ENCODE data around the gene PRSS2. TPM values are rescaled to one million over a fixed set of nuclear protein-coding genes. Genes with fewer than 3 reads are reported as not detected.
"Not testable (repeated sequence)": the region's sequence is repeated elsewhere in the genome, so short reads cannot be mapped to it uniquely, and the experiment has no call there.

PRSS2 gene
- total and polyA plus RNA-seq, 2 donors (not counting 1 experiment from before 2014, with no cell fraction given), result not detected

DNA sequence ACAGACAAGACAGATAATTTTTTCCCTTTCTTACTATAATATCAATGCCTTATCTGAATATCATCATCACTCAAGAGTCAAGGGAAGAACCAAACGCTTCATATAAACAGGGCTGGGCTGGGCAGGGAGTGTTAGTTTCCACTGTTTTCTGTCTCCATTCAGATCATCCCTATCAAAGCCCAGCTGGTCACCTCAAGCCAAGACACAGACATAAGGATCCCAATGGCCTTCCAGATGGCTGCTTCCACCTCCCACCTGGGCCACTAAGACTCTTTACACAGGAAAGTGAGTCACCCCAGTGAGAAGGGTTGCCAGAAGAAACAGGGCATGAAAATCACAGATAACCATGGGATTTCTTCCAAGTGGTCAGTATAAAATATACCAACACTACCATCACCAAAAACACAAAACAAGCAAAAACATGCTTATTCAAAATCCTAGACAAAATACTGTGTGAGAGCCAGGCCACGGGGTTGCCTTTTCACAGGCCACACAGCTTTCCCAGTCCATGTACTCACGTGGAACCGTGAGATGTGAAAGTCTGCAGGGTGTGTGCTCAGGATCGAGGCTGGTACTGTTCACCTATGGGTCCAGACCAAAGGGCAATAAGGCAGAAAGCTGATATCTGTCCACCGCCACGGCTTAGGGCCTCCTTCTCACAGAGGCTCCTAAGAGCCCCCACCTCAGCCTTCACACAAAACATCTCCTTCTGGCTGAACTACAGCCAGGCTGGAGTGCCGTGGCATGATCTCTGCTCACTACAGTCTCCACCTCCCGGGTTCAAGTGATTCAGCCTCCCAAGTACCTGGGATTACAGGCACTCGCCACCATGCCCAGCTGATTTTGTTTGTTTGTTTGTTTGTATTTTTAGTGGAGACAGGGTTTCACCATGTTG is 15.8 kb upstream of the PRSS2 start:
- no peaks in the 10 kb centered on the region for H3K79me2 ChIP-seq (ENCODE audit: control insufficient read depth, insufficient read depth, low read length)
- no peak overlapping the region for H3K4me2 ChIP-seq (ENCODE audit: extremely low read depth, insufficient read depth, low read length)
- DNase-seq (ENCODE audit: low read depth in 2 of 2), result peak in 1 of 2 donors; percentile 38
- no peak overlapping the region for H3K9ac ChIP-seq (ENCODE audit: insufficient read depth, low read length)
- no peaks in the 10 kb centered on the region for H3K4me1 ChIP-seq (ENCODE audit: control insufficient read depth, extremely low read depth, insufficient read depth, low read length)
- H2AFZ ChIP-seq (ENCODE audit: low read length), result no peak overlapping the region
- H3K27ac ChIP-seq (ENCODE audit: insufficient read depth, low read length), result no peak overlapping the region
- H4K20me1 ChIP-seq (ENCODE audit: control insufficient read depth, extremely low read depth, insufficient read depth, low read length), result no peaks in the 10 kb centered on the region
- H3K27me3 ChIP-seq (ENCODE audit: control insufficient read depth, insufficient read depth, low read length), result no peaks in the 10 kb centered on the region
- H3K9me3 ChIP-seq (ENCODE audit: control insufficient read depth, insufficient read depth, low read depth, low read length), result no peaks in the 10 kb centered on the region
- no peaks in the 10 kb centered on the region for H3K36me3 ChIP-seq (ENCODE audit: control insufficient read depth, insufficient read depth, low read length)
- TF ChIP-seq EZH2 (IDR thresholded peaks at IDR 0.05; ENCODE audit: low read length, missing control alignments), result no peak
- TF ChIP-seq, protein P1, sequence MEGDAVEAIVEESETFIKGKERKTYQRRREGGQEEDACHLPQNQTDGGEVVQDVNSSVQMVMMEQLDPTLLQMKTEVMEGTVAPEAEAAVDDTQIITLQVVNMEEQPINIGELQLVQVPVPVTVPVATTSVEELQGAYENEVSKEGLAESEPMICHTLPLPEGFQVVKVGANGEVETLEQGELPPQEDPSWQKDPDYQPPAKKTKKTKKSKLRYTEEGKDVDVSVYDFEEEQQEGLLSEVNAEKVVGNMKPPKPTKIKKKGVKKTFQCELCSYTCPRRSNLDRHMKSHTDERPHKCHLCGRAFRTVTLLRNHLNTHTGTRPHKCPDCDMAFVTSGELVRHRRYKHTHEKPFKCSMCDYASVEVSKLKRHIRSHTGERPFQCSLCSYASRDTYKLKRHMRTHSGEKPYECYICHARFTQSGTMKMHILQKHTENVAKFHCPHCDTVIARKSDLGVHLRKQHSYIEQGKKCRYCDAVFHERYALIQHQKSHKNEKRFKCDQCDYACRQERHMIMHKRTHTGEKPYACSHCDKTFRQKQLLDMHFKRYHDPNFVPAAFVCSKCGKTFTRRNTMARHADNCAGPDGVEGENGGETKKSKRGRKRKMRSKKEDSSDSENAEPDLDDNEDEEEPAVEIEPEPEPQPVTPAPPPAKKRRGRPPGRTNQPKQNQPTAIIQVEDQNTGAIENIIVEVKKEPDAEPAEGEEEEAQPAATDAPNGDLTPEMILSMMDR (conservative IDR thresholded peaks at IDR 0.05 in 1 of 2, IDR thresholded peaks at IDR 0.05 in 1 of 2; ENCODE audit: low read depth in 1 of 2, low read length in 2 of 2), result no peak
- no peak overlapping the region for H3K4me3 ChIP-seq (replicated peaks in 1 of 4; ENCODE audit: control extremely low read depth in 1 of 4, insufficient read depth in 1 of 4, low read depth in 3 of 4, low read length in 4 of 4)

DNA sequence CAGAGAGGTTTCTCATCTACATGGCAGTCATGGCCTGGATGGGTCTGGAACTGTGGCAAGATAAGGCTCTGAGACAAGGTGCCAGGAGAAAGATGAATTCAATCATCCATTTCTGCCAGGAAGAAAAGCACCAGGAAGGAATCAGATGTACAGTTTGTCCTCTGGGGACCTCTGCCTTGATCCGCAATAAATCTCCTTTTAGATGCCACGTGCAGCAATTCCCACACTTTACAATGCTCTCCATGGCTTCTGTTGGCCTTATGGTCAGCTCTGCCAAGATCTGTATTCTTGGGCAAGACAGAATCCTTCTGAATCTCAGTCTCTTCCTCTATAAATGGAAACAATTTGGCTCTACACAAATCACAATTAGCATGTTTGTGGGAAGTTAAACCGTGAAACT is 12.5 kb upstream of the PRSS2 start:
- not testable (repeated sequence) for H3K4me3 ChIP-seq (replicated peaks in 1 of 4; ENCODE audit: control extremely low read depth in 1 of 4, insufficient read depth in 1 of 4, low read depth in 3 of 4, low read length in 4 of 4); H3K9ac ChIP-seq (ENCODE audit: insufficient read depth, low read length); H3K79me2 ChIP-seq (ENCODE audit: control insufficient read depth, insufficient read depth, low read length); H2AFZ ChIP-seq (ENCODE audit: low read length); H3K4me1 ChIP-seq (ENCODE audit: control insufficient read depth, extremely low read depth, insufficient read depth, low read length); H3K4me2 ChIP-seq (ENCODE audit: extremely low read depth, insufficient read depth, low read length); DNase-seq (ENCODE audit: low read depth in 2 of 2); H4K20me1 ChIP-seq (ENCODE audit: control insufficient read depth, extremely low read depth, insufficient read depth, low read length); H3K36me3 ChIP-seq (ENCODE audit: control insufficient read depth, insufficient read depth, low read length); H3K9me3 ChIP-seq (ENCODE audit: control insufficient read depth, insufficient read depth, low read depth, low read length); H3K27ac ChIP-seq (ENCODE audit: insufficient read depth, low read length); H3K27me3 ChIP-seq (ENCODE audit: control insufficient read depth, insufficient read depth, low read length)

DNA sequence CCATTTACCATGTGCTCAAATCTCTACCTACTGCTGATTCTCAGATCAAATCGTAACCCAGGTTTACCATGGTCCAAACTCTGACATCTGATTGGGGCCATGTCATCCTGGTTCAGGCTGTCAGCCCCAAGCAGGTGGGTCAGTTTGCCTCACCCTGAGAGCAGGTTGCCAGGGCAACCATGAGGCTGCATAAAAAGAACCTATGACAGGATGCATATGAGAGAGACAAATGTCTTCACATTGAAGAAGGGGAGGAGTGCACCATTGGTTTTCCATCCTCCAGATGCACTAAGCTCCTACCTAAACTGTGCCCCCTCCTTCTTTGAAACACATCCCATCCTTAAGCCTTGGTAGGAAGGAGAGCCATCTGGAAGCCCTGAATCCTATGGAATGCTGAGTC is 11.3 kb upstream of the PRSS2 start:
- Histone ChIP-seq H3K9me3 (ENCODE audit: control insufficient read depth, insufficient read depth, low read depth, low read length) (no peaks in the 10 kb centered on the region), H3K4me1 (ENCODE audit: control insufficient read depth, extremely low read depth, insufficient read depth, low read length) (no peaks in the 10 kb centered on the region), H3K36me3 (ENCODE audit: control insufficient read depth, insufficient read depth, low read length) (no peaks in the 10 kb centered on the region), H3K4me2 (ENCODE audit: extremely low read depth, insufficient read depth, low read length) (no peak overlapping the region), H3K27me3 (ENCODE audit: control insufficient read depth, insufficient read depth, low read length) (peaks cover 3% of the 10 kb centered on the region), H3K27ac (ENCODE audit: insufficient read depth, low read length) (no peak overlapping the region), H2AFZ (ENCODE audit: low read length) (no peak overlapping the region), H4K20me1 (ENCODE audit: control insufficient read depth, extremely low read depth, insufficient read depth, low read length) (no peaks in the 10 kb centered on the region), H3K9ac (ENCODE audit: insufficient read depth, low read length) (no peak overlapping the region), H3K79me2 (ENCODE audit: control insufficient read depth, insufficient read depth, low read length) (no peaks in the 10 kb centered on the region), H3K4me3 (replicated peaks in 1 of 4; ENCODE audit: control extremely low read depth in 1 of 4, insufficient read depth in 1 of 4, low read depth in 3 of 4, low read length in 4 of 4) (no peak overlapping the region)
- DNase-seq (ENCODE audit: low read depth in 2 of 2), result no peak
- TF ChIP-seq EZH2 (IDR thresholded peaks at IDR 0.05; ENCODE audit: low read length, missing control alignments), result no peak
- TF ChIP-seq, protein P1 (conservative IDR thresholded peaks at IDR 0.05 in 1 of 2, IDR thresholded peaks at IDR 0.05 in 1 of 2; ENCODE audit: low read depth in 1 of 2, low read length in 2 of 2), result no peak
